K562 (cell line): Measurements from ENCODE around the gene ACTL8. TPM values are rescaled to one million over a fixed set of nuclear protein-coding genes. Genes with fewer than 3 reads are reported as not detected.

Source experiments
- ATAC-seq: fragments of 200-7000 bp; cut with Tn5 transposase; 3 replicates; pipeline ENCODE4 v1.9.1; 2020; ENCODE audit warnings: moderate library complexity
- BruUV-seq: library from RNA; stranded (reverse); fragments of 400-500 nt; replicated peaks from 2 replicates; lab custom pipeline; 2021; lab: Mats Ljungman, UMichigan
- CTCF ChIA-PET: fragments of 300-600 bp; formaldehyde crosslinking; extraction: SDS; loops from one replicate; lab custom pipeline; 2021; ENCODE audit warnings: low intra/inter-chr PET ratio; lab: Yijun Ruan, JAX
- POLR2A ChIA-PET: fragments of 300-600, 350-650 bp; sonication (Branson Sonifier 250); formaldehyde crosslinking; extraction: SDS; loops from one replicate; lab custom pipeline; 2021; ENCODE audit warnings: antibody characterized with exemption, inconsistent platforms; lab: Yijun Ruan, JAX
- DNase-seq, 4 experiments: peaks; one replicate each; pipeline versions ENCODE4 v3.0.0 to v3.0.0-alpha.2; 2011 to 2018; ENCODE audit warnings: low spot score in 3 of 4, mixed read lengths in 3 of 4; ENCODE audit errors: extremely low read depth in 1 of 4
- FAIRE-seq: peaks from 2 replicates; lab custom pipeline; 2011; peaks lifted over from hg19 to GRCh38; lab: Jason Lieb, UNC
- H2AFZ ChIP-seq: 2 replicates; pipeline ENCODE4 v1.6.0; 2011; ENCODE audit warnings: low read depth, low read length, control low read depth, inconsistent platforms
- H3K27ac ChIP-seq: fragments of 200-600 bp; 3 replicates; pipeline ENCODE4 v1.8.0; 2011; ENCODE audit warnings: low read depth, mild to moderate bottlenecking, control low read depth, inconsistent platforms, low read length, moderate library complexity, mixed read lengths; ENCODE audit errors: extremely low read depth
- H3K27me3 ChIP-seq, 2 experiments: fragments of 300-600 bp in 1 of 2; 2 replicates in 1 of 2; 3 replicates in 1 of 2; pipeline versions ENCODE4 v1.6.0 to v1.8.0; 2011; ENCODE audit warnings: inconsistent platforms in 2 of 2, low read length in 2 of 2, mild to moderate bottlenecking in 1 of 2, mixed read lengths in 1 of 2, moderate library complexity in 1 of 2; ENCODE audit not compliant: control insufficient read depth in 2 of 2, insufficient read depth in 2 of 2
- H3K36me3 ChIP-seq: fragments of 300-600 bp; 3 replicates; pipeline ENCODE4 v1.8.0; 2011; ENCODE audit warnings: mild to moderate bottlenecking, low read length, inconsistent platforms; ENCODE audit not compliant: control insufficient read depth, insufficient read depth
- H3K4me1 ChIP-seq, 2 experiments: fragments of 200-600 bp in 1 of 2; replicated peaks in 1 of 2; 2 replicates in 1 of 2; 3 replicates in 1 of 2; pipeline versions ENCODE4 v1.5.1 to v1.8.0; 2011; ENCODE audit warnings: inconsistent platforms in 2 of 2, low read length in 2 of 2, mild to moderate bottlenecking in 1 of 2, mixed read lengths in 1 of 2, moderate library complexity in 1 of 2; ENCODE audit not compliant: control insufficient read depth in 2 of 2, insufficient read depth in 2 of 2
- H3K4me2 ChIP-seq: 2 replicates; pipeline ENCODE4 v1.6.1; 2011; ENCODE audit warnings: low read length, control low read depth, inconsistent platforms, mixed read lengths; ENCODE audit not compliant: insufficient read depth
- H3K4me3 ChIP-seq: fragments of 200-600 bp; sonication (generic), shearing (Covaris generic); 2 replicates; pipeline ENCODE4 v1.5.1; 2016; ENCODE audit warnings: control low read depth, inconsistent platforms
- H3K79me2 ChIP-seq: fragments of 200-600 bp; 3 replicates; pipeline ENCODE4 v1.8.0; 2011; ENCODE audit warnings: low read length, inconsistent platforms; ENCODE audit not compliant: control insufficient read depth, insufficient read depth
- H3K9ac ChIP-seq, 2 experiments: 2 replicates each; pipeline versions ENCODE4 v1.6.0 to v1.6.1; 2011; ENCODE audit warnings: low read depth in 2 of 2, low read length in 2 of 2, control low read depth in 1 of 2, inconsistent platforms in 1 of 2, mild to moderate bottlenecking in 1 of 2, mixed read lengths in 1 of 2; ENCODE audit not compliant: insufficient read depth in 1 of 2
- H3K9me1 ChIP-seq: one replicate; pipeline ENCODE4 v1.6.0; 2011; ENCODE audit warnings: inconsistent platforms, mild to moderate bottlenecking, low read length, moderate library complexity; ENCODE audit not compliant: control insufficient read depth, insufficient read depth
- H3K9me3 ChIP-seq: replicated peaks from 2 replicates; pipeline ENCODE4 v1.5.1; 2011; ENCODE audit warnings: low read depth, low read length, inconsistent platforms; ENCODE audit not compliant: control insufficient read depth, insufficient read depth
- H4K20me1 ChIP-seq: replicated peaks from 2 replicates; pipeline ENCODE4 v1.6.1; 2011; ENCODE audit warnings: low read length, inconsistent platforms, mixed read lengths; ENCODE audit not compliant: control insufficient read depth, insufficient read depth
- COPS2 ChIP-seq: fragments of 450-650 bp; conservative IDR thresholded peaks from 2 replicates; pipeline ENCODE4 v1.6.1; 2016; ENCODE audit warnings: mild to moderate bottlenecking, moderate library complexity
- ESRRA ChIP-seq: fragments of 450-650 bp; IDR thresholded peaks from 2 replicates; pipeline ENCODE4 v1.6.1; 2014; ENCODE audit warnings: low read depth, mild to moderate bottlenecking, moderate library complexity, borderline replicate concordance
- TCF3 ChIP-seq: sonication (generic); formaldehyde crosslinking; IDR thresholded peaks from 2 replicates; pipeline ENCODE4 v1.4.0; 2020; ENCODE audit warnings: mild to moderate bottlenecking, missing genetic modification reagents
- THRA ChIP-seq: fragments of 450-650 bp; IDR thresholded peaks from 2 replicates; pipeline ENCODE4 v1.6.1; 2017; ENCODE audit warnings: mild to moderate bottlenecking, moderate library complexity
- ZNF583 ChIP-seq: fragments of 250-450 bp; sonication (Bioruptor Pico); IDR thresholded peaks from 2 replicates; pipeline ENCODE4 v1.4.0; 2020
- whole genome bisulfite sequencing: fragments of 100-300 bp; shearing (Covaris generic); methylation state at CpG from one replicate; pipeline ENCODE4 v1.1.6; 2016; ENCODE audit warnings: low coverage, mixed read lengths; ENCODE audit not compliant: insufficient coverage; ENCODE audit errors: missing lambda C conversion rate; 5-methylcytosine and 5-hydroxymethylcytosine counted together
- in situ Hi-C: fragments of 300-500 bp; cut with MboI; formaldehyde crosslinking; loops from 4 replicates; pipeline ENCODE4 v1.15.0; 2018; ENCODE audit warnings: inconsistent platforms, mixed read lengths
- intact Hi-C: fragments of 100-400 bp; cut with micrococcal nuclease; formaldehyde crosslinking; loops from 2 replicates; pipeline ENCODE4 v1.14.2; 2022
- polyA plus RNA-seq, 8 experiments: library from polyadenylated mRNA; depleted of rRNA in 4 of 8; stranded (reverse) in 5 of 8; unstranded in 3 of 8; fragments of >200 nt; fragmentation: Nextera tagmentation in 2 of 8; fragmentation: Illumina TruSeq in 1 of 8; extraction: Ambion mirVana in 2 of 8; extraction: Trizol in 1 of 8; gene quantifications; 2 replicates each; pipeline versions ENCODE4 v1.2.1 to v1.2.3, GENCODE V29; 2011 to 2014; ENCODE audit warnings: inconsistent platforms in 1 of 8, missing spikeins in 1 of 8
- total RNA-seq, 7 experiments: library from RNA; depleted of rRNA in 6 of 7; stranded (reverse); fragments of >200 nt in 6 of 7; fragmentation: Illumina TruSeq in 2 of 7; extraction: Trizol in 2 of 7; gene quantifications; 2 replicates each; pipeline versions ENCODE4 v1.2.1 to v1.2.3, GENCODE V29; 2011 to 2021; ENCODE audit warnings: low replicate concordance in 1 of 7

The ACTL8 gene
- total and polyA plus RNA-seq, 9 of the 15 experiments (the other 6 are each of a cell fraction or from before 2014, with no cell fraction given) = 0.30 to 3.3 (median 1.6) TPM

- no peak overlapping the region for H3K27ac ChIP-seq
- DNase-seq (no peak), ATAC-seq (no peak), FAIRE-seq (no peak)
- H3K9me3 ChIP-seq = no peaks in the 10 kb centered on the region
- 0% methylated on average over 5 of the region's 5 CpGs for WGBS
- H3K9ac ChIP-seq = no peak overlapping the region
- H3K27me3 ChIP-seq = peaks cover 9 to 34% of the 10 kb centered on the region in 2 experiments; a peak in 3 of 5 replicates
- ChIA-PET CTCF (no interaction called here), POLR2A (interaction anchor here (0.8 kb wide), 1 partner anchor 41 kb away, joined by 4 read pairs; no protein-coding TSS in a partner anchor)
- H3K4me2 ChIP-seq = no peak overlapping the region
- TF ChIP-seq THRA (no peak), ESRRA (no peak), COPS2 (no peak), TCF3 (CRISPR knock-in tag) (no peak), ZNF583 (CRISPR knock-in tag) (no peak)
- no peak overlapping the region for H2AFZ ChIP-seq
- no TSS peak for BruUV-seq
- H3K4me3 ChIP-seq = no peak overlapping the region
- no peaks in the 10 kb centered on the region for H3K9me1 ChIP-seq
- H3K36me3 ChIP-seq = no peaks in the 10 kb centered on the region
- intact Hi-C loops = no loop called here
- in situ Hi-C loops = no loop called here
- H4K20me1 ChIP-seq = peaks cover 3% of the 10 kb centered on the region; the same call in 1 of the 2 replicates
- H3K4me1 ChIP-seq = no peaks in the 10 kb centered on the region
- no peaks in the 10 kb centered on the region for H3K79me2 ChIP-seq
Measured at GRCh38 chr1:17711941-17712340, 43.2 kb upstream of the ACTL8 start.
